COLO668 (cell line): ENCODE data around the gene DLX3.

Experiments used
- DNase-seq: peaks from one replicate; lab custom pipeline; 2025; ENCODE audit not compliant: unreplicated experiment; lab: John Stamatoyannopoulos, UW

DLX3 gene

GRCh38 chr17:49959183-49959935, 35.7 kb downstream of the DLX3 start:
- DNase-seq: no peak

- no peak for DNase-seq
Measured at GRCh38 chr17:49958723-49959122, 36.3 kb downstream of the DLX3 start.

GRCh38 chr17:49957350-49957749, 37.7 kb downstream of the DLX3 start:
- DNase-seq: no peak

GRCh38 chr17:49956780-49957179, 38.2 kb downstream of the DLX3 start:
- DNase-seq: no peak

GRCh38 chr17:49955157-49955556, 39.9 kb downstream of the DLX3 start:
- no peak for DNase-seq

GRCh38 chr17:49952912-49953497, 42.0 kb downstream of the DLX3 start:
- DNase-seq: no peak

- DNase-seq: peak; percentile 53
Measured at GRCh38 chr17:49952209-49952911, 42.7 kb downstream of the DLX3 start.

- DNase-seq: no peak
Measured at GRCh38 chr17:49951362-49952082, 43.5 kb downstream of the DLX3 start.

GRCh38 chr17:49949634-49950033, 45.4 kb downstream of the DLX3 start:
- no peak for DNase-seq

GRCh38 chr17:49946964-49947584, 48.0 kb downstream of the DLX3 start:
- DNase-seq: no peak

- no peak for DNase-seq
Measured at GRCh38 chr17:49946208-49946607, 48.8 kb downstream of the DLX3 start.

GRCh38 chr17:49944273-49944870, 50.7 kb downstream of the DLX3 start:
- no peak for DNase-seq

GRCh38 chr17:49942947-49943346, 52.1 kb downstream of the DLX3 start:
- DNase-seq: no peak

GRCh38 chr17:49941427-49941826, 53.6 kb downstream of the DLX3 start:
- DNase-seq: no peak
